Heart left ventricle (tissue), 13 donors: Measurements from ENCODE around the gene ARAP1.

Source experiments
- POLR2A ChIP-seq, 2 donors: fragments of 450-650 bp; IDR thresholded peaks; one replicate each; pipeline ENCODE4 v1.6.1; 2017; ENCODE audit warnings: antibody characterized with exemption in 2 of 2, mild to moderate bottlenecking in 2 of 2, moderate library complexity in 2 of 2
- TF ChIP-seq, protein P1 (sequence below), 12 donors: fragments of 200-600 bp; sonication (generic) in 4 of 12; IDR thresholded peaks; one replicate each; pipeline versions ENCODE4 v1.5.0 to v1.8.0; 2018 to 2022; ENCODE audit warnings: antibody characterized with exemption in 12 of 12, mild to moderate bottlenecking in 5 of 12
- donor health status: ischemic (EF 13 %, LVEDD 7.1; RV severe dilation, severe dysfunction).
- donor health status: DM: no; HTN: yes; CAD: no.
- donor health status: DM: no; HTN: no; CAD: no.
- donor health status: ischemic (EF 25% LVEDD 6.9; RV normal size, moderate dysfunction).
- donor health status: ischemic (EF 25% LVEDD 5.7; RV mildly dilated, moderate dysfunction).
- donor health status: ischemic (EF 35%, LVEDD 5.7; RV mildly dilated, moderate dysfunction).
- donor health status: nonischemic (EF 11% LVEDD 7.7; RV severe dilation, severe dysfunction).
- donor health status: DM: yes; HTN: yes; CAD: no.
- donor health status: PGD.
- donor health status: ischemic (EF 29% LVEDD 5.4; RV normal size, mild dysfunction).
- donor health status: nonischemic (EF 23%, LVEDD 6.1; RV moderate dilation, normal function).

DNA sequence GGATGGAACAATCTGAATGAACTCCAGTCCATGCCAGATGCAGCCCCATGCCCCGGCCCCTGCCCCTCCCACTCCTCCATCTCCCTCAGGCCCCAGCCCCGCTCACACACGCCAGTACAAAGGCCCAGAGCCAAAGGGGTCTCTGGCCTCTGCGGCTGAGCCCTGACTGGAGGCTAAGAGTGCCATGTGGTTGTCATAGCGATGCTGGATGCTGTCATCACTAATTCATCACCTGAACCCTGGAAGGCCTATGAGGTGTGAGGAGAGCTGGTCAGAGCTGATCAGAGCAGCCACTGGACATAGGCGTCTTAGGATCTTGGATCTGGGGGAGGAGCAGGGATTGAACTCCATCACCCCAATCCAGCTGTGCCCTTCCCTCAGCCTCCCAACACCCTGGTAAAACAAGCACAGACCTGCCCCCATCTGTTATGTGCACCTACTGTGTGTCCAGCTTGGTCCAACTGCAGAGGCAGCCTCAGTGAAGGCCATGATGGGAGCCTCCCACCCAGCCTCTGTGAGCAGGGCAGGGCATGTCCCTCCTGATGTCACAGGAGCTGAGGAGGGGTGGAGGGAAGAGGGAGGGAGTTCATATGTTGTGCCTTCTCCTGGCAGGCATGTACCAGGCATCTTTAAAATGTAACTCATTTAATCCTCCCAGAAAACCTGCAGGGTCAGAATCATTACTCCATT lies 94.7 kb downstream of the ARAP1 start:
- TF ChIP-seq, protein P1, sequence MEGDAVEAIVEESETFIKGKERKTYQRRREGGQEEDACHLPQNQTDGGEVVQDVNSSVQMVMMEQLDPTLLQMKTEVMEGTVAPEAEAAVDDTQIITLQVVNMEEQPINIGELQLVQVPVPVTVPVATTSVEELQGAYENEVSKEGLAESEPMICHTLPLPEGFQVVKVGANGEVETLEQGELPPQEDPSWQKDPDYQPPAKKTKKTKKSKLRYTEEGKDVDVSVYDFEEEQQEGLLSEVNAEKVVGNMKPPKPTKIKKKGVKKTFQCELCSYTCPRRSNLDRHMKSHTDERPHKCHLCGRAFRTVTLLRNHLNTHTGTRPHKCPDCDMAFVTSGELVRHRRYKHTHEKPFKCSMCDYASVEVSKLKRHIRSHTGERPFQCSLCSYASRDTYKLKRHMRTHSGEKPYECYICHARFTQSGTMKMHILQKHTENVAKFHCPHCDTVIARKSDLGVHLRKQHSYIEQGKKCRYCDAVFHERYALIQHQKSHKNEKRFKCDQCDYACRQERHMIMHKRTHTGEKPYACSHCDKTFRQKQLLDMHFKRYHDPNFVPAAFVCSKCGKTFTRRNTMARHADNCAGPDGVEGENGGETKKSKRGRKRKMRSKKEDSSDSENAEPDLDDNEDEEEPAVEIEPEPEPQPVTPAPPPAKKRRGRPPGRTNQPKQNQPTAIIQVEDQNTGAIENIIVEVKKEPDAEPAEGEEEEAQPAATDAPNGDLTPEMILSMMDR (IDR thresholded peaks at IDR 0.05), result no peak
- no peak for TF ChIP-seq POLR2A (IDR thresholded peaks at IDR 0.05)
